GM19025 (cell line): Measurements from ENCODE around the gene KCTD5.
A peak's percentile ranks its signal among the peaks of the same experiment; 100 is the strongest.
"Not testable (repeated sequence)": the region's sequence is repeated elsewhere in the genome, so short reads cannot be mapped to it uniquely, and the experiment has no call there.

Experiments used
- ATAC-seq: cut with Tn5 transposase; IDR thresholded peaks from one replicate; pipeline ENCODE4 v1.9.1; 2021; ENCODE audit warnings: mild to moderate bottlenecking, low read depth, moderate library complexity; ENCODE audit not compliant: unreplicated experiment

The KCTD5 gene

GRCh38 chr16:2682209-2683021 is at the start of gene KCTD5:
TSS of gene KCTD5 (plus strand) at chr16:2682523. CDS start at chr16:2682549, 26 bp downstream.
- ATAC-seq = peak; percentile 53

GRCh38 chr16:2639071-2639721 is 43.1 kb upstream of the KCTD5 start:
- ATAC-seq = not testable (repeated sequence)

- ATAC-seq = not testable (repeated sequence)
Measured at GRCh38 chr16:2639722-2640072, 42.6 kb upstream of the KCTD5 start.

GRCh38 chr16:2642561-2642960 is 39.8 kb upstream of the KCTD5 start:
- not testable (repeated sequence) for ATAC-seq

- not testable (repeated sequence) for ATAC-seq
Measured at GRCh38 chr16:2644754-2645453, 37.4 kb upstream of the KCTD5 start.

- ATAC-seq = not testable (repeated sequence)
Measured at GRCh38 chr16:2651268-2651871, 31.0 kb upstream of the KCTD5 start.

GRCh38 chr16:2653915-2654314 is 28.4 kb upstream of the KCTD5 start:
- not testable (repeated sequence) for ATAC-seq

GRCh38 chr16:2654949-2655348 is 27.4 kb upstream of the KCTD5 start:
- ATAC-seq = not testable (repeated sequence)

GRCh38 chr16:2656985-2657384 is 25.3 kb upstream of the KCTD5 start:
- no peak for ATAC-seq

- not testable (repeated sequence) for ATAC-seq
Measured at GRCh38 chr16:2657803-2658202, 24.5 kb upstream of the KCTD5 start.

- not testable (repeated sequence) for ATAC-seq
Measured at GRCh38 chr16:2659560-2659959, 22.8 kb upstream of the KCTD5 start.

- not testable (repeated sequence) for ATAC-seq
Measured at GRCh38 chr16:2660014-2660662, 22.2 kb upstream of the KCTD5 start.

- ATAC-seq = not testable (repeated sequence)
Measured at GRCh38 chr16:2660755-2661373, 21.5 kb upstream of the KCTD5 start.

GRCh38 chr16:2663553-2664546 is 18.5 kb upstream of the KCTD5 start:
- no peak for ATAC-seq

- ATAC-seq = no peak
Measured at GRCh38 chr16:2664574-2664982, 17.7 kb upstream of the KCTD5 start.

- not testable (repeated sequence) for ATAC-seq
Measured at GRCh38 chr16:2666671-2667070, 15.7 kb upstream of the KCTD5 start.

GRCh38 chr16:2669587-2669986 is 12.7 kb upstream of the KCTD5 start:
- ATAC-seq = not testable (repeated sequence)

- ATAC-seq = not testable (repeated sequence)
Measured at GRCh38 chr16:2670017-2670416, 12.3 kb upstream of the KCTD5 start.

GRCh38 chr16:2671193-2671592 is 11.1 kb upstream of the KCTD5 start:
- not testable (repeated sequence) for ATAC-seq
